ENCODE measurements around the gene AR. TPM values are rescaled to one million over a fixed set of nuclear protein-coding genes. Genes with fewer than 3 reads are reported as not detected.

Gene AR
- total RNA-seq, 1 donor from 2014 or later, result not detected

- ChIA-PET CTCF (no interaction called here), POLR2A (no interaction called here)
- DNase-seq (no peak), ATAC-seq (ENCODE audit: low read depth) (no peak)
- no peaks in the 10 kb centered on the region for H3K9me3 Mint-ChIP-seq
- H3K27me3 Mint-ChIP-seq, result no peaks in the 10 kb centered on the region
- H3K4me1 Mint-ChIP-seq, result no peaks in the 10 kb centered on the region
- no peak overlapping the region for H3K27ac Mint-ChIP-seq
- H3K4me3 Mint-ChIP-seq, result no peak overlapping the region
- intact Hi-C loops (cut with micrococcal nuclease), result no loop called here
- H3K36me3 Mint-ChIP-seq (ENCODE audit: low read depth), result no peaks in the 10 kb centered on the region
- no peak for TF ChIP-seq CTCF (IDR thresholded peaks at IDR 0.05)
Observed at GRCh38 chrX:67601771-67602170, 58.0 kb downstream of the AR start.

GRCh38 chrX:67604979-67605703 is 61.3 kb downstream of the AR start:
- Mint-ChIP-seq H3K36me3 (ENCODE audit: low read depth) (no peaks in the 10 kb centered on the region), H3K4me3 (no peak overlapping the region), H3K4me1 (no peaks in the 10 kb centered on the region), H3K9me3 (no peaks in the 10 kb centered on the region), H3K27ac (no peak overlapping the region), H3K27me3 (no peaks in the 10 kb centered on the region)
- ChIA-PET CTCF (no interaction called here), POLR2A (no interaction called here)
- intact Hi-C loops (cut with micrococcal nuclease), result no loop called here
- no peak for ATAC-seq (ENCODE audit: low read depth)
- no peak for TF ChIP-seq CTCF (IDR thresholded peaks at IDR 0.05)
- DNase-seq, result no peak

GRCh38 chrX:67607466-67607865 is 63.6 kb downstream of the AR start:
- CTCF ChIA-PET, result no interaction called here
- POLR2A ChIA-PET, result no interaction called here
- Mint-ChIP-seq H3K4me3 (no peak overlapping the region), H3K27me3 (no peaks in the 10 kb centered on the region), H3K4me1 (no peaks in the 10 kb centered on the region), H3K27ac (no peak overlapping the region), H3K9me3 (no peaks in the 10 kb centered on the region), H3K36me3 (ENCODE audit: low read depth) (no peaks in the 10 kb centered on the region)
- DNase-seq, result no peak
- intact Hi-C loops (cut with micrococcal nuclease), result no loop called here
- TF ChIP-seq CTCF (IDR thresholded peaks at IDR 0.05), result no peak
- ATAC-seq (ENCODE audit: low read depth), result no peak

- no peaks in the 10 kb centered on the region for H3K36me3 Mint-ChIP-seq (ENCODE audit: low read depth)
- DNase-seq, result no peak
- no peak overlapping the region for H3K4me3 Mint-ChIP-seq
- H3K27me3 Mint-ChIP-seq, result no peaks in the 10 kb centered on the region
- intact Hi-C loops (cut with micrococcal nuclease), result no loop called here
- CTCF ChIA-PET, result no interaction called here
- H3K27ac Mint-ChIP-seq, result no peak overlapping the region
- POLR2A ChIA-PET, result no interaction called here
- TF ChIP-seq CTCF (IDR thresholded peaks at IDR 0.05), result no peak
- H3K9me3 Mint-ChIP-seq, result peaks cover 3% of the 10 kb centered on the region
- no peak for ATAC-seq (ENCODE audit: low read depth)
- no peaks in the 10 kb centered on the region for H3K4me1 Mint-ChIP-seq
Observed at GRCh38 chrX:67610282-67610681, 66.5 kb downstream of the AR start.

- no peaks in the 10 kb centered on the region for H3K4me1 Mint-ChIP-seq
Observed at GRCh38 chrX:67612231-67612630, 68.4 kb downstream of the AR start.

More at GRCh38 chrX:67612231-67612630, 68.4 kb downstream of the AR start:
- no peak for TF ChIP-seq CTCF (IDR thresholded peaks at IDR 0.05)
- no peak for ATAC-seq (ENCODE audit: low read depth)
- intact Hi-C loops (cut with micrococcal nuclease), result no loop called here
- H3K27me3 Mint-ChIP-seq, result no peaks in the 10 kb centered on the region
- POLR2A ChIA-PET, result no interaction called here
- peaks cover 3% of the 10 kb centered on the region for H3K9me3 Mint-ChIP-seq
- CTCF ChIA-PET, result no interaction called here
- no peak overlapping the region for H3K27ac Mint-ChIP-seq
- DNase-seq, result no peak
- H3K36me3 Mint-ChIP-seq (ENCODE audit: low read depth), result no peaks in the 10 kb centered on the region
- no peak overlapping the region for H3K4me3 Mint-ChIP-seq
